HCT116 (cell line): ENCODE results near the gene CIB4. TPM values are rescaled to one million over a fixed set of nuclear protein-coding genes. Genes with fewer than 3 reads are reported as not detected.

Experiments
- ATAC-seq: fragments of 200-7000 bp; cut with Tn5 transposase; 2 replicates; pipeline ENCODE4 v1.9.1; 2020; ENCODE audit warnings: mild to moderate bottlenecking, moderate library complexity
- BruUV-seq: library from RNA; stranded (reverse); fragments of 400-500 nt; replicated peaks from 2 replicates; lab custom pipeline; 2021; lab: Mats Ljungman, UMichigan
- CTCF ChIA-PET: fragments of 300-600 bp; sonication (Branson Sonifier 250); formaldehyde crosslinking; loops from one replicate; lab custom pipeline; 2021; ENCODE audit warnings: antibody characterized with exemption; lab: Charles Lee
- POLR2A ChIA-PET: fragments of 300-600, 350-600 bp; sonication (Branson Sonifier 250); formaldehyde crosslinking; loops from one replicate; lab custom pipeline; 2021; ENCODE audit warnings: antibody characterized with exemption; lab: Charles Lee
- RAD21 ChIA-PET, 2 experiments: fragments of 300-600 bp; sonication (Branson Sonifier 250); formaldehyde crosslinking; loops; one replicate each; lab custom pipeline; 2023; ENCODE audit warnings: low total read pairs in 2 of 2; ENCODE audit not compliant: uncharacterized antibody in 2 of 2, unreplicated experiment in 2 of 2, low non-redundant PET in 1 of 2; lab: Charles Lee
- DNase-seq: peaks from one replicate; pipeline ENCODE4 v3.0.0-alpha.2; 2010; ENCODE audit warnings: low read depth, low spot score
- H2AFZ ChIP-seq: fragments of 200-600 bp; shearing (Covaris generic), sonication (generic); 2 replicates; pipeline ENCODE4 v1.6.1; 2017; ENCODE audit warnings: low read depth, mixed run types, mixed read lengths, antibody characterized with exemption, low read length; ENCODE audit not compliant: poor library complexity, severe bottlenecking
- H3K27ac ChIP-seq: 2 replicates; pipeline ENCODE4 v1.5.1; 2012; ENCODE audit warnings: low read depth, low read length
- H3K27me3 ChIP-seq: fragments of 200-600 bp; sonication (generic); 2 replicates; pipeline ENCODE4 v1.6.1; 2016; ENCODE audit warnings: mixed run types, low read length, mixed read lengths; ENCODE audit not compliant: insufficient read depth
- H3K36me3 ChIP-seq, 2 experiments: fragments of 200-500 bp in 1 of 2; fragments of 200-600 bp in 1 of 2; sonication (Bioruptor generic) in 1 of 2; sonication (generic) in 1 of 2; 2 replicates each; pipeline versions ENCODE4 v1.5.1 to v1.6.1; 2014 to 2016; ENCODE audit warnings: low read length in 2 of 2, inconsistent platforms in 1 of 2, mixed read lengths in 1 of 2, mixed run types in 1 of 2; ENCODE audit not compliant: insufficient read depth in 2 of 2, control insufficient read depth in 1 of 2
- H3K4me1 ChIP-seq, 2 experiments: fragments of 200-600 bp in 1 of 2; sonication (generic) in 1 of 2; 2 replicates each; pipeline versions ENCODE4 v1.5.1 to v1.6.1; 2012 to 2017; ENCODE audit warnings: low read length in 2 of 2, inconsistent platforms in 1 of 2, mild to moderate bottlenecking in 1 of 2, mixed read lengths in 1 of 2, mixed run types in 1 of 2, moderate library complexity in 1 of 2; ENCODE audit not compliant: insufficient read depth in 2 of 2, control insufficient read depth in 1 of 2
- H3K4me2 ChIP-seq: fragments of 200-600 bp; sonication (generic); 2 replicates; pipeline ENCODE4 v1.6.1; 2017; ENCODE audit warnings: mixed run types, low read length, mixed read lengths
- H3K4me3 ChIP-seq, 2 experiments: fragments of 200-600 bp in 1 of 2; sonication (generic) in 1 of 2; replicated peaks in 1 of 2; 2 replicates each; pipeline ENCODE4 v1.5.1; 2011 to 2016; ENCODE audit warnings: low read length in 2 of 2, control low read depth in 1 of 2, low read depth in 1 of 2, mild to moderate bottlenecking in 1 of 2, mixed read lengths in 1 of 2, mixed run types in 1 of 2
- H3K79me2 ChIP-seq: fragments of 200-600 bp; sonication (generic); 2 replicates; pipeline ENCODE4 v1.6.1; 2017; ENCODE audit warnings: mild to moderate bottlenecking, mixed run types, low read length, moderate library complexity, mixed read lengths; ENCODE audit not compliant: insufficient read depth
- H3K9ac ChIP-seq: fragments of 200-600 bp; sonication (generic); 2 replicates; pipeline ENCODE4 v1.6.1; 2016; ENCODE audit warnings: low read length, mixed read lengths
- H3K9me2 ChIP-seq: fragments of 200-600 bp; sonication (generic), shearing (Covaris generic); 2 replicates; pipeline ENCODE4 v1.6.1; 2017; ENCODE audit warnings: mixed run types, mild to moderate bottlenecking, moderate library complexity; ENCODE audit not compliant: insufficient read depth
- H3K9me3 ChIP-seq, 2 experiments: fragments of 200-500 bp in 1 of 2; fragments of 200-600 bp in 1 of 2; sonication (Bioruptor generic) in 1 of 2; sonication (generic) in 1 of 2; 2 replicates each; pipeline ENCODE4 v1.6.1; 2014 to 2017; ENCODE audit warnings: low read length in 2 of 2, mixed read lengths in 2 of 2, inconsistent platforms in 1 of 2, low read depth in 1 of 2, mild to moderate bottlenecking in 1 of 2, mixed run types in 1 of 2, moderate library complexity in 1 of 2; ENCODE audit not compliant: control insufficient read depth in 1 of 2, insufficient read depth in 1 of 2
- H4K20me1 ChIP-seq: fragments of 200-600 bp; sonication (generic), shearing (Covaris generic); 2 replicates; pipeline ENCODE4 v1.6.1; 2017; ENCODE audit warnings: mixed run types, mild to moderate bottlenecking, moderate library complexity; ENCODE audit not compliant: insufficient read depth
- CBX3 ChIP-seq: IDR thresholded peaks from 2 replicates; pipeline ENCODE4 v1.6.1; 2012; ENCODE audit warnings: low read depth
- EGR1 ChIP-seq: IDR thresholded peaks from 2 replicates; pipeline ENCODE4 v1.6.1; 2012; ENCODE audit warnings: low read depth
- ELF1 ChIP-seq: IDR thresholded peaks from 2 replicates; pipeline ENCODE4 v1.6.1; 2012; ENCODE audit warnings: low read depth, borderline replicate concordance
- EZH2 ChIP-seq: fragments of 200-600 bp; sonication (generic); IDR thresholded peaks from 2 replicates; pipeline ENCODE4 v1.6.1; 2017; ENCODE audit warnings: antibody characterized with exemption, mixed run types
- EZH2phosphoT487 ChIP-seq: fragments of 200-600 bp; IDR thresholded peaks from 2 replicates; pipeline ENCODE4 v1.6.1; 2018; ENCODE audit warnings: antibody characterized with exemption, borderline replicate concordance
- SRF ChIP-seq: IDR thresholded peaks from 2 replicates; pipeline ENCODE4 v1.6.1; 2012; ENCODE audit warnings: low read depth
- TCF7L2 ChIP-seq: IDR thresholded peaks from 2 replicates; pipeline ENCODE4 v1.7.0; 2011; ENCODE audit warnings: borderline replicate concordance, inconsistent platforms; ENCODE audit not compliant: insufficient read depth, insufficient read length; ENCODE audit errors: extremely low read depth
- ZFX ChIP-seq: fragments of 450-650 bp; IDR thresholded peaks from 2 replicates; pipeline ENCODE4 v1.6.1; 2017
- ZNF274 ChIP-seq: fragments of 200-500 bp; sonication (Bioruptor generic); IDR thresholded peaks from 2 replicates; pipeline ENCODE4 v1.6.1; 2014; ENCODE audit warnings: mild to moderate bottlenecking, low read depth, low read length, inconsistent platforms
- intact Hi-C: fragments of 100-400 bp; cut with micrococcal nuclease; formaldehyde crosslinking; loops from 2 replicates; pipeline ENCODE4 v1.10.0; 2022
- total RNA-seq: library from RNA; stranded (reverse); gene quantifications from one replicate; pipeline ENCODE4 v1.2.1, GENCODE V29; 2021; ENCODE audit not compliant: unreplicated experiment
- TF ChIP-seq, protein P1 (sequence below): IDR thresholded peaks from 2 replicates; pipeline ENCODE4 v1.6.1; 2012
- TF ChIP-seq, protein P2 (sequence below), 3 experiments: fragments of 200-600 bp in 1 of 3; sonication (generic) in 1 of 3; IDR thresholded peaks in 2 of 3; conservative IDR thresholded peaks in 1 of 3; 2 replicates each; pipeline ENCODE4 v1.5.1; 2012 to 2017; ENCODE audit warnings: low read depth in 2 of 3, low read length in 2 of 3, antibody characterized with exemption in 1 of 3, borderline replicate concordance in 1 of 3, control low read depth in 1 of 3, mild to moderate bottlenecking in 1 of 3, mixed read lengths in 1 of 3, mixed run types in 1 of 3, moderate library complexity in 1 of 3; ENCODE audit not compliant: insufficient read depth in 1 of 3
- TF ChIP-seq, protein P3 (sequence below): IDR thresholded peaks from 2 replicates; pipeline ENCODE4 v1.6.1; 2012
- TF ChIP-seq, protein P4 (sequence below): IDR thresholded peaks from 2 replicates; pipeline ENCODE4 v1.6.1; 2012; ENCODE audit warnings: low read depth
- TF ChIP-seq, protein P5 (sequence below): IDR thresholded peaks from 2 replicates; pipeline ENCODE4 v1.6.1; 2011; ENCODE audit warnings: mild to moderate bottlenecking, low read length, moderate library complexity; ENCODE audit not compliant: insufficient replicate concordance; ENCODE audit errors: extremely low read depth

CIB4 gene
- total RNA-seq, 1 experiment from 2014 or later = not detected

DNA sequence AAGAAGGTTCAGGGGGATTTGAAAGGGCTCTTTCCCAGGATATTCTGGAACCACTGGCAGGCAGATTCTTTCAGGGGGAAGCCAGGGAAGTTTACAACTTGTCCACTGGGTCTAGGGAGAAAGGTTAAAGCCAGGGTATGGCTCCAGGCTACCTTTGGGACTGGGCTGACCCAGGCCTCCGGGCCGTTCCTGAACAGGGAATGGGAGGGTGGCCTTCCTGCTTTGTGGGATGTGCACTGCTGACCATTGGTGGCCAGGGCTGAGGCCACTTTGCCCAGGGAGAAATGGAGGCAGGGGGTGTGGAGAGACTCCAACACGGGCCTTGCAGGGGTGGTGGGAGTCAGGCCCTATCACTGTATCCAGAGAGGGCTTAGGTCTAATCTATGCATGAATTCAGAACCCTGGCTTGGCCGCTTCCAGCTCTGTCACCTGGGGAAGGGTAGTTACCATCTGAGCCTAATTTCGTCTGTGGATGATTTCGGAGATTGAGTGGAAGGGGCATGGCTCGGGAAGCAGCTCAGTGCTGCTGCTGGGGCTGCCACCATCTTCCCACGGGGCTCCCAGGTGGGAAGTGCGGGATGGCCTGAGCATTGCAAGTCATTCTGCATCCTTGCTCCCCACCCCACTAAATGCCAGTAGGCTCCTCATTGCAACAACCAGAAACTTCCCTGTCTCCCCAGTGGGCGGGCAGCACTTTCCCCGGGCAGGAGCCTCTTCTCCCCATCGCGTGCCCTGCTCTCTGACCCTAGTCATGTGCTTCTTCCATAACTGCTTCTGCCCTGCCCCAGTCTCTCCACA is 106.1 kb downstream of the CIB4 start:
- no peaks in the 10 kb centered on the region for H3K27me3 ChIP-seq
- CTCF ChIA-PET = no interaction called here
- no peaks in the 10 kb centered on the region for H3K36me3 ChIP-seq

More for the DNA sequence above, 106.1 kb downstream of the CIB4 start:
- H3K4me2 ChIP-seq = no peak overlapping the region
- H3K9me3 ChIP-seq = no peaks in the 10 kb centered on the region
- TF ChIP-seq TCF7L2 (no peak), ZFX (no peak), CBX3 (no peak), ELF1 (no peak), EZH2 (no peak), ZNF274 (no peak), SRF (no peak), EGR1 (no peak), EZH2phosphoT487 (no peak)
- TF ChIP-seq, protein P1, sequence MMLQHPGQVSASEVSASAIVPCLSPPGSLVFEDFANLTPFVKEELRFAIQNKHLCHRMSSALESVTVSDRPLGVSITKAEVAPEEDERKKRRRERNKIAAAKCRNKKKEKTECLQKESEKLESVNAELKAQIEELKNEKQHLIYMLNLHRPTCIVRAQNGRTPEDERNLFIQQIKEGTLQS = no peak
- TF ChIP-seq, protein P2, sequence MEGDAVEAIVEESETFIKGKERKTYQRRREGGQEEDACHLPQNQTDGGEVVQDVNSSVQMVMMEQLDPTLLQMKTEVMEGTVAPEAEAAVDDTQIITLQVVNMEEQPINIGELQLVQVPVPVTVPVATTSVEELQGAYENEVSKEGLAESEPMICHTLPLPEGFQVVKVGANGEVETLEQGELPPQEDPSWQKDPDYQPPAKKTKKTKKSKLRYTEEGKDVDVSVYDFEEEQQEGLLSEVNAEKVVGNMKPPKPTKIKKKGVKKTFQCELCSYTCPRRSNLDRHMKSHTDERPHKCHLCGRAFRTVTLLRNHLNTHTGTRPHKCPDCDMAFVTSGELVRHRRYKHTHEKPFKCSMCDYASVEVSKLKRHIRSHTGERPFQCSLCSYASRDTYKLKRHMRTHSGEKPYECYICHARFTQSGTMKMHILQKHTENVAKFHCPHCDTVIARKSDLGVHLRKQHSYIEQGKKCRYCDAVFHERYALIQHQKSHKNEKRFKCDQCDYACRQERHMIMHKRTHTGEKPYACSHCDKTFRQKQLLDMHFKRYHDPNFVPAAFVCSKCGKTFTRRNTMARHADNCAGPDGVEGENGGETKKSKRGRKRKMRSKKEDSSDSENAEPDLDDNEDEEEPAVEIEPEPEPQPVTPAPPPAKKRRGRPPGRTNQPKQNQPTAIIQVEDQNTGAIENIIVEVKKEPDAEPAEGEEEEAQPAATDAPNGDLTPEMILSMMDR (IDR thresholded peaks at IDR 0.05 in 2 of 3, conservative IDR thresholded peaks at IDR 0.05 in 1 of 3; ENCODE audit: borderline replicate concordance in 1 of 3, insufficient read depth in 1 of 3, low read depth in 2 of 3, low read length in 2 of 3) = no peak
- TF ChIP-seq, protein P3, sequence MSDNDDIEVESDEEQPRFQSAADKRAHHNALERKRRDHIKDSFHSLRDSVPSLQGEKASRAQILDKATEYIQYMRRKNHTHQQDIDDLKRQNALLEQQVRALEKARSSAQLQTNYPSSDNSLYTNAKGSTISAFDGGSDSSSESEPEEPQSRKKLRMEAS = no peak
- TF ChIP-seq, protein P4, sequence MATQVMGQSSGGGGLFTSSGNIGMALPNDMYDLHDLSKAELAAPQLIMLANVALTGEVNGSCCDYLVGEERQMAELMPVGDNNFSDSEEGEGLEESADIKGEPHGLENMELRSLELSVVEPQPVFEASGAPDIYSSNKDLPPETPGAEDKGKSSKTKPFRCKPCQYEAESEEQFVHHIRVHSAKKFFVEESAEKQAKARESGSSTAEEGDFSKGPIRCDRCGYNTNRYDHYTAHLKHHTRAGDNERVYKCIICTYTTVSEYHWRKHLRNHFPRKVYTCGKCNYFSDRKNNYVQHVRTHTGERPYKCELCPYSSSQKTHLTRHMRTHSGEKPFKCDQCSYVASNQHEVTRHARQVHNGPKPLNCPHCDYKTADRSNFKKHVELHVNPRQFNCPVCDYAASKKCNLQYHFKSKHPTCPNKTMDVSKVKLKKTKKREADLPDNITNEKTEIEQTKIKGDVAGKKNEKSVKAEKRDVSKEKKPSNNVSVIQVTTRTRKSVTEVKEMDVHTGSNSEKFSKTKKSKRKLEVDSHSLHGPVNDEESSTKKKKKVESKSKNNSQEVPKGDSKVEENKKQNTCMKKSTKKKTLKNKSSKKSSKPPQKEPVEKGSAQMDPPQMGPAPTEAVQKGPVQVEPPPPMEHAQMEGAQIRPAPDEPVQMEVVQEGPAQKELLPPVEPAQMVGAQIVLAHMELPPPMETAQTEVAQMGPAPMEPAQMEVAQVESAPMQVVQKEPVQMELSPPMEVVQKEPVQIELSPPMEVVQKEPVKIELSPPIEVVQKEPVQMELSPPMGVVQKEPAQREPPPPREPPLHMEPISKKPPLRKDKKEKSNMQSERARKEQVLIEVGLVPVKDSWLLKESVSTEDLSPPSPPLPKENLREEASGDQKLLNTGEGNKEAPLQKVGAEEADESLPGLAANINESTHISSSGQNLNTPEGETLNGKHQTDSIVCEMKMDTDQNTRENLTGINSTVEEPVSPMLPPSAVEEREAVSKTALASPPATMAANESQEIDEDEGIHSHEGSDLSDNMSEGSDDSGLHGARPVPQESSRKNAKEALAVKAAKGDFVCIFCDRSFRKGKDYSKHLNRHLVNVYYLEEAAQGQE = no peak
- TF ChIP-seq, protein P5, sequence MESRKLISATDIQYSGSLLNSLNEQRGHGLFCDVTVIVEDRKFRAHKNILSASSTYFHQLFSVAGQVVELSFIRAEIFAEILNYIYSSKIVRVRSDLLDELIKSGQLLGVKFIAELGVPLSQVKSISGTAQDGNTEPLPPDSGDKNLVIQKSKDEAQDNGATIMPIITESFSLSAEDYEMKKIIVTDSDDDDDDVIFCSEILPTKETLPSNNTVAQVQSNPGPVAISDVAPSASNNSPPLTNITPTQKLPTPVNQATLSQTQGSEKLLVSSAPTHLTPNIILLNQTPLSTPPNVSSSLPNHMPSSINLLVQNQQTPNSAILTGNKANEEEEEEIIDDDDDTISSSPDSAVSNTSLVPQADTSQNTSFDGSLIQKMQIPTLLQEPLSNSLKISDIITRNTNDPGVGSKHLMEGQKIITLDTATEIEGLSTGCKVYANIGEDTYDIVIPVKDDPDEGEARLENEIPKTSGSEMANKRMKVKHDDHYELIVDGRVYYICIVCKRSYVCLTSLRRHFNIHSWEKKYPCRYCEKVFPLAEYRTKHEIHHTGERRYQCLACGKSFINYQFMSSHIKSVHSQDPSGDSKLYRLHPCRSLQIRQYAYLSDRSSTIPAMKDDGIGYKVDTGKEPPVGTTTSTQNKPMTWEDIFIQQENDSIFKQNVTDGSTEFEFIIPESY = no peak
- ChIA-PET RAD21 (no interaction called here), POLR2A (no interaction called here)
- no peaks in the 10 kb centered on the region for H3K79me2 ChIP-seq
- intact Hi-C loops = no loop called here
- H3K4me1 ChIP-seq = peaks cover 0 to 3% of the 10 kb centered on the region in 2 experiments; a peak in 1 of 4 replicates
- H3K9ac ChIP-seq = no peak overlapping the region
- H3K27ac ChIP-seq = no peak overlapping the region
- DNase-seq = no peak
- no peak for ATAC-seq
- no peak overlapping the region for H3K4me3 ChIP-seq
- no TSS peak for BruUV-seq
- no peaks in the 10 kb centered on the region for H4K20me1 ChIP-seq
- no peak overlapping the region for H2AFZ ChIP-seq
- no peaks in the 10 kb centered on the region for H3K9me2 ChIP-seq
